ENCODE data around the gene ZNF593.

DNA sequence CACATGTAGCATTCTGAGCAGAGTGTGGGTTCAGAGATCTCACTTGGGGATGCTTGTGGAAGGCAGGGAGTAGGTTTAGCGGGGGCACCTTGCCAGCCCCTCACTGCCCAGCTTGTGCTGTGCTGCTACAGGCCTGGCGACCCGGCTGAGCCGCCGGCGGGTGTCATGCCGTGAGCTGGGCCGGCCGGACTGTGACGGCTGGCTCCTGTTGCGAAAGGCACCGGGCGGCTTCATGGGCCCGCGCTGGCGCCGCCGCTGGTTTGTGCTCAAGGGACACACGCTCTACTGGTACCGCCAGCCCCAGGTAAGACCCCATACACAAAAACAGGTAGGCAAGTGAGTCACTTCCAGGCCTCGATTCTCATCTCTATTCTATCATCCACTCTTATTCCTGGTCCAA lies 15.2 kb downstream of the ZNF593 start:
- TF ChIP-seq, protein P1, sequence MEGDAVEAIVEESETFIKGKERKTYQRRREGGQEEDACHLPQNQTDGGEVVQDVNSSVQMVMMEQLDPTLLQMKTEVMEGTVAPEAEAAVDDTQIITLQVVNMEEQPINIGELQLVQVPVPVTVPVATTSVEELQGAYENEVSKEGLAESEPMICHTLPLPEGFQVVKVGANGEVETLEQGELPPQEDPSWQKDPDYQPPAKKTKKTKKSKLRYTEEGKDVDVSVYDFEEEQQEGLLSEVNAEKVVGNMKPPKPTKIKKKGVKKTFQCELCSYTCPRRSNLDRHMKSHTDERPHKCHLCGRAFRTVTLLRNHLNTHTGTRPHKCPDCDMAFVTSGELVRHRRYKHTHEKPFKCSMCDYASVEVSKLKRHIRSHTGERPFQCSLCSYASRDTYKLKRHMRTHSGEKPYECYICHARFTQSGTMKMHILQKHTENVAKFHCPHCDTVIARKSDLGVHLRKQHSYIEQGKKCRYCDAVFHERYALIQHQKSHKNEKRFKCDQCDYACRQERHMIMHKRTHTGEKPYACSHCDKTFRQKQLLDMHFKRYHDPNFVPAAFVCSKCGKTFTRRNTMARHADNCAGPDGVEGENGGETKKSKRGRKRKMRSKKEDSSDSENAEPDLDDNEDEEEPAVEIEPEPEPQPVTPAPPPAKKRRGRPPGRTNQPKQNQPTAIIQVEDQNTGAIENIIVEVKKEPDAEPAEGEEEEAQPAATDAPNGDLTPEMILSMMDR (IDR thresholded peaks at IDR 0.05): no peak
- no peak for TF ChIP-seq POLR2A (IDR thresholded peaks at IDR 0.05)

All from uterus (tissue), 2 donors.